HEK293 (cell line): ENCODE data around the gene ZFYVE28.

ENCODE experiments used
- CTCF ChIA-PET: fragments of 350-600 bp; formaldehyde crosslinking; extraction: SDS; loops from one replicate; lab custom pipeline; 2021; ENCODE audit warnings: antibody characterized with exemption; lab: Yijun Ruan, JAX
- POLR2A ChIA-PET: fragments of 300-600 bp; formaldehyde crosslinking; extraction: SDS; loops from one replicate; lab custom pipeline; 2020; ENCODE audit warnings: antibody characterized with exemption, inconsistent platforms; lab: Yijun Ruan, JAX
- H3K27ac ChIP-seq: fragments of 200-500 bp; sonication (Bioruptor generic); 2 replicates; pipeline ENCODE4 v1.5.1; 2014; ENCODE audit warnings: low read depth, low read length, control low read depth, inconsistent platforms; ENCODE audit errors: extremely low read depth
- H3K36me3 ChIP-seq, 2 experiments: fragments of 200-500 bp in 1 of 2; sonication (Bioruptor generic) in 1 of 2; 1 replicate in 1 of 2; 2 replicates in 1 of 2; pipeline ENCODE4 v1.5.1; 2014 to 2017; ENCODE audit warnings: inconsistent platforms in 2 of 2, low read length in 2 of 2; ENCODE audit not compliant: control insufficient read depth in 2 of 2, insufficient read depth in 1 of 2
- H3K4me1 ChIP-seq: fragments of 200-500 bp; sonication (Bioruptor generic); 2 replicates; pipeline ENCODE4 v1.5.1; 2014; ENCODE audit warnings: mild to moderate bottlenecking, low read length, inconsistent platforms; ENCODE audit not compliant: control insufficient read depth, insufficient read depth
- H3K4me3 ChIP-seq: 2 replicates; pipeline ENCODE4 v1.5.1; 2011; ENCODE audit warnings: low read depth, mild to moderate bottlenecking, control low read depth, low read length, moderate library complexity
- H3K9me3 ChIP-seq: fragments of 200-500 bp; sonication (Bioruptor generic); 2 replicates; pipeline ENCODE4 v1.5.1; 2014; ENCODE audit warnings: low read depth, low read length, inconsistent platforms; ENCODE audit not compliant: control insufficient read depth, insufficient read depth
- CTCF ChIP-seq: fragments of 450-650 bp; formaldehyde crosslinking; IDR thresholded peaks from 2 replicates; pipeline ENCODE4 v1.5.1; 2016; ENCODE audit warnings: missing biosample characterization, missing genetic modification characterization
- GLI4 ChIP-seq: fragments of 450-650 bp; formaldehyde crosslinking; IDR thresholded peaks from 2 replicates; pipeline ENCODE4 v1.5.1; 2016; ENCODE audit warnings: missing biosample characterization, missing genetic modification characterization
- GLIS1 ChIP-seq: fragments of 450-650 bp; formaldehyde crosslinking; IDR thresholded peaks from 2 replicates; pipeline ENCODE4 v1.5.1; 2016; ENCODE audit warnings: missing biosample characterization, missing genetic modification characterization
- HOXA7 ChIP-seq: sonication (generic); formaldehyde crosslinking; IDR thresholded peaks from 2 replicates; pipeline ENCODE4 v1.8.1; 2022; ENCODE audit warnings: missing genetic modification reagents, borderline replicate concordance
- SALL2 ChIP-seq: fragments of 450-650 bp; formaldehyde crosslinking; IDR thresholded peaks from 2 replicates; pipeline ENCODE4 v1.5.0; 2017; ENCODE audit warnings: missing biosample characterization, mild to moderate bottlenecking, missing genetic modification characterization, borderline replicate concordance
- SP3 ChIP-seq: fragments of 450-650 bp; formaldehyde crosslinking; IDR thresholded peaks from 2 replicates; pipeline ENCODE4 v1.5.1; 2016; ENCODE audit warnings: missing biosample characterization, missing genetic modification characterization
- TRIM28 ChIP-seq: IDR thresholded peaks from 2 replicates; pipeline ENCODE4 v1.6.1; 2011; ENCODE audit warnings: low read length, control low read depth, borderline replicate concordance
- YY2 ChIP-seq: fragments of 450-650 bp; formaldehyde crosslinking; IDR thresholded peaks from 2 replicates; pipeline ENCODE4 v1.5.1; 2016; ENCODE audit warnings: missing biosample characterization, missing genetic modification characterization
- ZBTB17 ChIP-seq: fragments of 450-650 bp; formaldehyde crosslinking; IDR thresholded peaks from 2 replicates; pipeline ENCODE4 v1.5.1; 2016; ENCODE audit warnings: missing biosample characterization, missing genetic modification characterization
- ZBTB21 ChIP-seq: fragments of 450-650 bp; formaldehyde crosslinking; IDR thresholded peaks from 2 replicates; pipeline ENCODE4 v1.5.1; 2017; ENCODE audit warnings: missing biosample characterization, missing genetic modification characterization
- ZBTB7A ChIP-seq: fragments of 450-650 bp; formaldehyde crosslinking; IDR thresholded peaks from 2 replicates; pipeline ENCODE4 v1.5.1; 2016; ENCODE audit warnings: low read depth, missing biosample characterization, missing genetic modification characterization
- ZBTB8A ChIP-seq: fragments of 450-650 bp; formaldehyde crosslinking; IDR thresholded peaks from 2 replicates; pipeline ENCODE4 v1.5.1; 2016; ENCODE audit warnings: missing biosample characterization, missing genetic modification characterization
- ZIC2 ChIP-seq: fragments of 450-650 bp; formaldehyde crosslinking; IDR thresholded peaks from 2 replicates; pipeline ENCODE4 v1.5.1; 2016; ENCODE audit warnings: missing biosample characterization, missing genetic modification characterization
- ZNF114 ChIP-seq: fragments of 450-650 bp; formaldehyde crosslinking; IDR thresholded peaks from 2 replicates; pipeline ENCODE4 v1.5.0; 2017; ENCODE audit warnings: missing biosample characterization, missing genetic modification characterization
- ZNF221 ChIP-seq: fragments of 450-650 bp; formaldehyde crosslinking; IDR thresholded peaks from 2 replicates; pipeline ENCODE4 v1.5.1; 2017; ENCODE audit warnings: missing biosample characterization, missing genetic modification characterization, borderline replicate concordance
- ZNF311 ChIP-seq: fragments of 450-650 bp; formaldehyde crosslinking; IDR thresholded peaks from 2 replicates; pipeline ENCODE4 v1.5.1; 2017; ENCODE audit warnings: missing biosample characterization, missing genetic modification characterization, borderline replicate concordance
- ZNF341 ChIP-seq: fragments of 450-650 bp; formaldehyde crosslinking; IDR thresholded peaks from 2 replicates; pipeline ENCODE4; 2016; ENCODE audit warnings: low read depth, missing biosample characterization, missing genetic modification characterization
- ZNF362 ChIP-seq: fragments of 450-650 bp; formaldehyde crosslinking; IDR thresholded peaks from 2 replicates; pipeline ENCODE4 v1.5.1; 2016; ENCODE audit warnings: missing biosample characterization, missing genetic modification characterization
- ZNF366 ChIP-seq: fragments of 450-650 bp; formaldehyde crosslinking; conservative IDR thresholded peaks from 2 replicates; pipeline ENCODE4 v1.5.1; 2016; ENCODE audit warnings: missing biosample characterization, missing genetic modification characterization
- ZNF37A ChIP-seq: fragments of 450-650 bp; IDR thresholded peaks from 2 replicates; pipeline ENCODE4 v1.5.1; 2018; ENCODE audit warnings: missing biosample characterization, missing genetic modification characterization
- ZNF514 ChIP-seq: fragments of 450-650 bp; formaldehyde crosslinking; IDR thresholded peaks from 2 replicates; pipeline ENCODE4 v1.5.1; 2016; ENCODE audit warnings: missing biosample characterization, missing genetic modification characterization
- ZNF555 ChIP-seq: fragments of 450-650 bp; formaldehyde crosslinking; conservative IDR thresholded peaks from 2 replicates; pipeline ENCODE4 v1.5.1; 2017; ENCODE audit warnings: missing biosample characterization, mild to moderate bottlenecking, missing genetic modification characterization, inconsistent platforms
- ZNF654 ChIP-seq: fragments of 450-650 bp; formaldehyde crosslinking; IDR thresholded peaks from 2 replicates; pipeline ENCODE4 v1.5.1; 2016; ENCODE audit warnings: low read depth, missing biosample characterization, missing genetic modification characterization
- ZNF664 ChIP-seq: fragments of 450-650 bp; formaldehyde crosslinking; IDR thresholded peaks from 2 replicates; pipeline ENCODE4 v1.5.1; 2016; ENCODE audit warnings: missing biosample characterization, missing genetic modification characterization
- ZNF704 ChIP-seq: fragments of 450-650 bp; formaldehyde crosslinking; IDR thresholded peaks from 2 replicates; pipeline ENCODE4 v1.5.1; 2016; ENCODE audit warnings: missing biosample characterization, missing genetic modification characterization
- ZXDB ChIP-seq: fragments of 450-650 bp; formaldehyde crosslinking; IDR thresholded peaks from 2 replicates; pipeline ENCODE4 v1.5.1; 2016; ENCODE audit warnings: missing biosample characterization, missing genetic modification characterization
- TF ChIP-seq, protein P1 (sequence below): fragments of 450-650 bp; formaldehyde crosslinking; IDR thresholded peaks from 2 replicates; pipeline ENCODE4 v1.5.1; 2016; ENCODE audit warnings: missing biosample characterization, missing genetic modification characterization
- TF ChIP-seq, protein P2 (sequence below): fragments of 450-650 bp; formaldehyde crosslinking; IDR thresholded peaks from 2 replicates; pipeline ENCODE4 v1.5.1; 2016; ENCODE audit warnings: missing biosample characterization, missing genetic modification characterization

The ZFYVE28 gene

GRCh38 chr4:2220016-2220630, 198.3 kb downstream of the ZFYVE28 start:
- H3K4me1 ChIP-seq, result no peaks in the 10 kb centered on the region
- H3K27ac ChIP-seq, result no peak overlapping the region
- no peak for TF ChIP-seq ZBTB7A
- peak; percentile 95 for TF ChIP-seq ZNF654 (tag by site-specific recombination)
- TF ChIP-seq, protein P1, sequence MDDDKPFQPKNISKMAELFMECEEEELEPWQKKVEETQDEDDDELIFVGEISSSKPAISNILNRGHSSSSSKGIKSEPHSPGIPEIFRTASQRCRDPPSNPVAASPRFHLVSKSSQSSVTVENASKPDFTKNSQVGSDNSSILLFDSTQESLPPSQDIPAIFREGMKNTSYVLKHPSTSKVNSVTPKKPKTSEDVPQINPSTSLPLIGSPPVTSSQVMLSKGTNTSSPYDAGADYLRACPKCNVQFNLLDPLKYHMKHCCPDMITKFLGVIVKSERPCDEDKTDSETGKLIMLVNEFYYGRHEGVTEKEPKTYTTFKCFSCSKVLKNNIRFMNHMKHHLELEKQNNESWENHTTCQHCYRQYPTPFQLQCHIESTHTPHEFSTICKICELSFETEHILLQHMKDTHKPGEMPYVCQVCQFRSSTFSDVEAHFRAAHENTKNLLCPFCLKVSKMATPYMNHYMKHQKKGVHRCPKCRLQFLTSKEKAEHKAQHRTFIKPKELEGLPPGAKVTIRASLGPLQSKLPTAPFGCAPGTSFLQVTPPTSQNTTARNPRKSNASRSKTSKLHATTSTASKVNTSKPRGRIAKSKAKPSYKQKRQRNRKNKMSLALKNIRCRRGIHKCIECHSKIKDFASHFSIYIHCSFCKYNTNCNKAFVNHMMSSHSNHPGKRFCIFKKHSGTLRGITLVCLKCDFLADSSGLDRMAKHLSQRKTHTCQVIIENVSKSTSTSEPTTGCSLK (tag by site-specific recombination), result no peak
- TF ChIP-seq ZNF366, result no peak
- TF ChIP-seq GLIS1 (tag by site-specific recombination), result peak; percentile 41; the same call in 1 of the 2 replicates
- TF ChIP-seq ZNF704 (tag by site-specific recombination), result no peak
- no peak for TF ChIP-seq ZNF221 (tag by site-specific recombination)
- no peak for TF ChIP-seq ZNF114 (tag by site-specific recombination)
- no peak for TF ChIP-seq ZNF514 (tag by site-specific recombination)
- TF ChIP-seq, protein P2, sequence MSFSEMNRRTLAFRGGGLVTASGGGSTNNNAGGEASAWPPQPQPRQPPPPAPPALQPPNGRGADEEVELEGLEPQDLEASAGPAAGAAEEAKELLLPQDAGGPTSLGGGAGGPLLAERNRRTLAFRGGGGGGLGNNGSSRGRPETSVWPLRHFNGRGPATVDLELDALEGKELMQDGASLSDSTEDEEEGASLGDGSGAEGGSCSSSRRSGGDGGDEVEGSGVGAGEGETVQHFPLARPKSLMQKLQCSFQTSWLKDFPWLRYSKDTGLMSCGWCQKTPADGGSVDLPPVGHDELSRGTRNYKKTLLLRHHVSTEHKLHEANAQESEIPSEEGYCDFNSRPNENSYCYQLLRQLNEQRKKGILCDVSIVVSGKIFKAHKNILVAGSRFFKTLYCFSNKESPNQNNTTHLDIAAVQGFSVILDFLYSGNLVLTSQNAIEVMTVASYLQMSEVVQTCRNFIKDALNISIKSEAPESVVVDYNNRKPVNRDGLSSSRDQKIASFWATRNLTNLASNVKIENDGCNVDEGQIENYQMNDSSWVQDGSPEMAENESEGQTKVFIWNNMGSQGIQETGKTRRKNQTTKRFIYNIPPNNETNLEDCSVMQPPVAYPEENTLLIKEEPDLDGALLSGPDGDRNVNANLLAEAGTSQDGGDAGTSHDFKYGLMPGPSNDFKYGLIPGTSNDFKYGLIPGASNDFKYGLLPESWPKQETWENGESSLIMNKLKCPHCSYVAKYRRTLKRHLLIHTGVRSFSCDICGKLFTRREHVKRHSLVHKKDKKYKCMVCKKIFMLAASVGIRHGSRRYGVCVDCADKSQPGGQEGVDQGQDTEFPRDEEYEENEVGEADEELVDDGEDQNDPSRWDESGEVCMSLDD (tag by site-specific recombination), result no peak
- TF ChIP-seq ZNF311 (tag by site-specific recombination), result no peak
- no peak for TF ChIP-seq GLI4 (tag by site-specific recombination)
- no peak for TF ChIP-seq ZNF341
- TF ChIP-seq ZBTB21 (tag by site-specific recombination), result no peak
- no peak for TF ChIP-seq HOXA7 (CRISPR knock-in tag)
- 0 out of 2 replicates have a peak, but pooled peaks have one; percentile 14 for TF ChIP-seq ZBTB17 (tag by site-specific recombination)
- TF ChIP-seq ZBTB8A, result no peak
- no peak for TF ChIP-seq SP3 (tag by site-specific recombination)
- TF ChIP-seq ZXDB (tag by site-specific recombination), result no peak
- no peak for TF ChIP-seq TRIM28
- no peak for TF ChIP-seq SALL2 (tag by site-specific recombination)
- no peak for TF ChIP-seq ZNF555
- peak; percentile 84 for TF ChIP-seq ZIC2 (tag by site-specific recombination)
- TF ChIP-seq ZNF37A (tag by site-specific recombination), result no peak
- no peak for TF ChIP-seq ZNF362 (tag by site-specific recombination)
- no peak for TF ChIP-seq YY2 (tag by site-specific recombination)
- TF ChIP-seq CTCF (tag by site-specific recombination), result peak; percentile 75
- no peak for TF ChIP-seq ZNF664 (tag by site-specific recombination)
- H3K36me3 ChIP-seq, result peaks cover 0 to 36% of the 10 kb centered on the region in 2 experiments; a peak in 1 of 3 replicates
- ChIA-PET CTCF (interaction anchor here (0.6 to 2.3 kb wide), 23 partner anchors 9 to 561 kb away, joined by 3 to 15 read pairs (median 4); no protein-coding TSS in a partner anchor), POLR2A (no interaction called here)
- no peaks in the 10 kb centered on the region for H3K9me3 ChIP-seq
- H3K4me3 ChIP-seq, result no peak overlapping the region
